B cell (primary cell): ENCODE data around the gene C11orf54. TPM values are rescaled to one million over a fixed set of nuclear protein-coding genes. Genes with fewer than 3 reads are reported as not detected.
A peak's percentile ranks its signal among the peaks of the same experiment; 100 is the strongest.

Source experiments
- ATAC-seq: fragments of 200-7000 bp; cut with Tn5 transposase; one replicate; pipeline ENCODE4 v1.10.0; 2021; ENCODE audit warnings: low read depth, mild to moderate bottlenecking, moderate number of reproducible peaks, moderate library complexity
- CTCF ChIA-PET: fragments of 350-600 bp; sonication (Branson Sonifier 250); formaldehyde crosslinking; loops from one replicate; lab custom pipeline; 2021; ENCODE audit warnings: antibody characterized with exemption, inconsistent platforms; lab: Charles Lee
- POLR2A ChIA-PET: fragments of 350-600 bp; sonication (Branson Sonifier 250); formaldehyde crosslinking; loops from one replicate; lab custom pipeline; 2021; ENCODE audit warnings: antibody characterized with exemption; lab: Charles Lee
- DNase-seq: peaks from one replicate; pipeline ENCODE4 v3.0.0; 2013
- H2AFZ ChIP-seq: 2 replicates; pipeline ENCODE4 v1.6.1; 2012; ENCODE audit warnings: mild to moderate bottlenecking, low read depth, low read length; ENCODE audit not compliant: insufficient read depth, poor library complexity, severe bottlenecking
- H3K27ac ChIP-seq, 2 donors: 1 replicate in 1 of 2; 2 replicates in 1 of 2; pipeline ENCODE4 v1.5.1; 2012 to 2013; ENCODE audit warnings: low read length in 2 of 2, mild to moderate bottlenecking in 2 of 2, moderate library complexity in 1 of 2
- H3K27me3 ChIP-seq, 4 experiments: fragments of 200-600 bp in 1 of 4; sonication (generic) in 1 of 4; replicated peaks in 1 of 4; 1 replicate in 2 of 4; 2 replicates in 2 of 4; pipeline versions ENCODE4 v1.6.1 to v1.7.0; 2013 to 2016; ENCODE audit warnings: low read length in 3 of 4, mild to moderate bottlenecking in 2 of 4, mixed read lengths in 1 of 4, moderate library complexity in 1 of 4; ENCODE audit not compliant: insufficient read depth in 4 of 4, control insufficient read depth in 3 of 4; ENCODE audit errors: control extremely low read depth in 1 of 4
- H3K36me3 ChIP-seq, 2 experiments: replicated peaks in 1 of 2; 1 replicate in 1 of 2; 2 replicates in 1 of 2; pipeline versions ENCODE4 v1.6.1 to v1.7.1; 2013; ENCODE audit warnings: low read length in 1 of 2; ENCODE audit not compliant: insufficient read depth in 2 of 2, control insufficient read depth in 1 of 2; ENCODE audit errors: control extremely low read depth in 1 of 2, extremely low read depth in 1 of 2
- H3K4me1 ChIP-seq, 2 donors: fragments of 200-600 bp in 1 of 2; sonication (generic) in 1 of 2; 1 replicate in 1 of 2; 2 replicates in 1 of 2; pipeline versions ENCODE4 v1.5.1 to v1.6.1; 2013 to 2017; ENCODE audit warnings: low read length in 2 of 2; ENCODE audit not compliant: control insufficient read depth in 2 of 2, insufficient read depth in 2 of 2
- H3K4me2 ChIP-seq: replicated peaks from 2 replicates; pipeline ENCODE3; 2012; ENCODE audit warnings: mild to moderate bottlenecking, low read depth, low read length; ENCODE audit not compliant: poor library complexity, severe bottlenecking
- H3K4me3 ChIP-seq, 5 experiments: fragments of 200-600 bp in 1 of 5; sonication (generic) in 1 of 5; 1 replicate in 3 of 5; 2 replicates in 2 of 5; pipeline versions ENCODE4 v1.5.1 to v1.7.0; 2011 to 2016; ENCODE audit warnings: low read length in 4 of 5, mild to moderate bottlenecking in 4 of 5, low read depth in 2 of 5, control low read depth in 1 of 5, moderate library complexity in 1 of 5; ENCODE audit not compliant: insufficient read depth in 1 of 5; ENCODE audit errors: control extremely low read depth in 1 of 5, extremely low read depth in 1 of 5
- H3K79me2 ChIP-seq: fragments of 200-600 bp; sonication (generic); one replicate; pipeline ENCODE4 v1.6.0; 2016; ENCODE audit warnings: low read length; ENCODE audit not compliant: control insufficient read depth, insufficient read depth
- H3K9ac ChIP-seq: fragments of 200-600 bp; sonication (generic); 2 replicates; pipeline ENCODE4 v1.6.1; 2017; ENCODE audit warnings: mild to moderate bottlenecking, low read length, moderate library complexity
- H3K9me3 ChIP-seq, 3 donors: one replicate each; pipeline versions ENCODE4 v1.6.1 to v1.7.1; 2013; ENCODE audit warnings: low read length in 2 of 3; ENCODE audit not compliant: control insufficient read depth in 2 of 3, insufficient read depth in 1 of 3; ENCODE audit errors: control extremely low read depth in 1 of 3
- H4K20me1 ChIP-seq: 2 replicates; pipeline ENCODE4 v1.6.0; 2012; ENCODE audit warnings: mild to moderate bottlenecking, low read length; ENCODE audit not compliant: insufficient read depth, control insufficient read depth, poor library complexity, severe bottlenecking
- H3K27ac Mint-ChIP-seq: one replicate; pipeline ENCODE4 v1.8.0; 2021; ENCODE audit warnings: mixed read lengths
- H3K27me3 Mint-ChIP-seq: one replicate; pipeline ENCODE4 v1.8.0; 2021; ENCODE audit warnings: mixed read lengths
- H3K4me1 Mint-ChIP-seq: one replicate; pipeline ENCODE4 v1.8.0; 2021; ENCODE audit warnings: mixed read lengths
- H3K4me3 Mint-ChIP-seq: one replicate; pipeline ENCODE4 v1.8.0; 2021; ENCODE audit warnings: mixed read lengths
- H3K9me3 Mint-ChIP-seq: one replicate; pipeline ENCODE4 v1.8.0; 2022; ENCODE audit warnings: mixed read lengths; ENCODE audit not compliant: insufficient read depth
- CTCF ChIP-seq: fragments of 200-600 bp; IDR thresholded peaks from one replicate; pipeline ENCODE4 v1.8.0; 2022; ENCODE audit warnings: antibody characterized with exemption, mild to moderate bottlenecking
- EZH2 ChIP-seq: IDR thresholded peaks from 2 replicates; pipeline ENCODE4 v1.6.1; 2012; ENCODE audit warnings: borderline replicate concordance, low read depth, mild to moderate bottlenecking, moderate library complexity, low read length; ENCODE audit not compliant: insufficient read depth, poor library complexity, severe bottlenecking
- WGBS: methylation state at CpG from one replicate; pipeline ENCODE4 v1.1.5; 2013; ENCODE audit warnings: missing lambda C conversion rate; ENCODE audit not compliant: insufficient coverage; 5-methylcytosine and 5-hydroxymethylcytosine counted together
- intact Hi-C: fragments of 100-400 bp; cut with micrococcal nuclease; formaldehyde crosslinking; loops from one replicate; pipeline ENCODE4 v1.10.0; 2022
- polyA plus RNA-seq: library from polyadenylated mRNA; depleted of rRNA; stranded (reverse); fragments of >200 nt; gene quantifications from 2 replicates; pipeline ENCODE4 v1.2.3, GENCODE V29; 2012
- total RNA-seq, 2 donors: library from RNA; stranded (reverse); fragments of 120-200 nt in 1 of 2; gene quantifications; 1 replicate in 1 of 2; 2 replicates in 1 of 2; pipeline versions ENCODE4 v1.2.3 to v1.2.4, GENCODE V29; 2013 to 2022

The C11orf54 gene
- total and polyA plus RNA-seq, 2 donors (not counting 1 experiment from before 2014, with no cell fraction given): 9.2 to 38.9 TPM

GRCh38 chr11:93736129-93736528 lies 5.3 kb upstream of the C11orf54 start:
- peaks cover 28% of the 10 kb centered on the region for H4K20me1 ChIP-seq
- Mint-ChIP-seq H3K4me1 (peaks cover 53% of the 10 kb centered on the region), H3K9me3 (no peaks in the 10 kb centered on the region), H3K27me3 (no peaks in the 10 kb centered on the region), H3K4me3 (no peak overlapping the region), H3K27ac (no peak overlapping the region)
- peaks cover 68% of the 10 kb centered on the region for H3K79me2 ChIP-seq
- ChIA-PET CTCF (interaction anchor here (1.1 kb wide), 1 partner anchor 33 kb away, joined by 3 read pairs; no protein-coding TSS in a partner anchor), POLR2A (no interaction called here)
- H3K27ac ChIP-seq: peak overlapping the region in 1 of 2 donors; percentile 43
- H3K9me3 ChIP-seq: no peaks in the 10 kb centered on the region
- no peak overlapping the region for H3K4me2 ChIP-seq
- H2AFZ ChIP-seq: no peak overlapping the region
- H3K9ac ChIP-seq: no peak overlapping the region
- no peak for TF ChIP-seq CTCF
- TF ChIP-seq EZH2: no peak
- H3K27me3 ChIP-seq: no peaks in the 10 kb centered on the region
- H3K4me3 ChIP-seq: no peak overlapping the region
- H3K36me3 ChIP-seq: peaks cover 3 to 86% of the 10 kb centered on the region in 2 experiments
- DNase-seq (no peak), ATAC-seq (no peak)
- peaks cover 27 to 34% of the 10 kb centered on the region in 2 donors for H3K4me1 ChIP-seq
- intact Hi-C loops: no loop called here

- H3K4me3 ChIP-seq: peak overlapping the region in 1 of 5 experiments; percentile 98
- peaks cover 83% of the 10 kb centered on the region for H3K79me2 ChIP-seq
- H2AFZ ChIP-seq: no peak overlapping the region
- peak overlapping the region in 1 of 2 donors; percentile 96 for H3K27ac ChIP-seq
- H4K20me1 ChIP-seq: peaks cover 22% of the 10 kb centered on the region
- peak overlapping the region; percentile 91 for H3K4me2 ChIP-seq
- DNase-seq (no peak), ATAC-seq (no peak)
- Mint-ChIP-seq H3K4me3 (peak overlapping the region; percentile 88), H3K4me1 (peaks cover 63% of the 10 kb centered on the region), H3K27me3 (no peaks in the 10 kb centered on the region), H3K9me3 (no peaks in the 10 kb centered on the region), H3K27ac (peak overlapping the region; percentile 61)
- intact Hi-C loops: no loop called here
- TF ChIP-seq EZH2: no peak
- TF ChIP-seq CTCF: no peak
- WGBS: no CpG with 5 or more reads among the region's 6 CpGs
- CTCF ChIA-PET: interaction anchor here (1.0 to 4.5 kb wide), 3 partner anchors 9 to 45 kb away, joined by 3 to 43 read pairs (median 4); partner anchors contain the start of gene MED17
- H3K9me3 ChIP-seq: no peaks in the 10 kb centered on the region
- H3K36me3 ChIP-seq: peaks cover 3 to 67% of the 10 kb centered on the region in 2 experiments
- POLR2A ChIA-PET: no interaction called here
- no peaks in the 10 kb centered on the region for H3K27me3 ChIP-seq
- peaks cover 36 to 39% of the 10 kb centered on the region in 2 donors for H3K4me1 ChIP-seq
- peak overlapping the region; percentile 92 for H3K9ac ChIP-seq
Observed at GRCh38 chr11:93737904-93738612, 3.4 kb upstream of the C11orf54 start.
